ENCODE measurements around the gene RSPO3. TPM values are rescaled to one million over a fixed set of nuclear protein-coding genes. Genes with fewer than 3 reads are reported as not detected.
A peak's percentile ranks its signal among the peaks of the same experiment; 100 is the strongest.

RSPO3 gene
- total and polyA plus RNA-seq, 2 experiments from 2014 or later: 1.4 to 2.9 TPM

DNA sequence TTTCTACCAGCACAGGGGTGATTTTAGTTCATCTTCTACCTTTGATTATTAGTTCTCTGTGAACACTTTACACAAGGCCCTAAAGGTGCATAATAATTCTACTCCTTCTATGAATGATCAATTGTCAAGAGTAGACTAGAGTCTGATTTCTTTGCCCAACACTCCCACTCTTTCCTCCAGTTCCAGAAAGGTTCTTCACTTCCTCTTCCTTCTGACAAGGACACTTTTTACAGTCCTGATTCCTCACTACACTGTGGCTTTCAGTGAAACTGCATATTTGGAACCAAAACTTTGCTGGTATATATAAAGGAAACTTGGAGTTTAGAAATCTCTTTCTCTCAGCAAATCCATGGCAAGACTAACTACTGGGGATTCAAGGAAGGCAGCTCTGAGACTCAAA is 10.6 kb upstream of the RSPO3 start:
- no peak for DNase-seq
- H3K36me3 ChIP-seq (ENCODE audit: low read depth): no peaks in the 10 kb centered on the region
- no peak overlapping the region for H2AFZ ChIP-seq
- no peak overlapping the region for H3K9ac ChIP-seq
- peaks cover 11% of the 10 kb centered on the region for H3F3A ChIP-seq (ENCODE audit: insufficient read depth)
- no peak overlapping the region for H3K4me2 ChIP-seq (ENCODE audit: unreplicated experiment)
- no peaks in the 10 kb centered on the region for H3K79me2 ChIP-seq (ENCODE audit: insufficient read depth)
- H3K9me2 ChIP-seq (ENCODE audit: insufficient read depth): no peaks in the 10 kb centered on the region
- no peaks in the 10 kb centered on the region for H3K9me3 ChIP-seq (ENCODE audit: low read depth)
- no peaks in the 10 kb centered on the region for H3K27me3 ChIP-seq (replicated peaks; ENCODE audit: insufficient read depth)
- H4K20me1 ChIP-seq (ENCODE audit: insufficient read depth): no peaks in the 10 kb centered on the region
- in situ Hi-C loops (cut with MboI): loop anchor here (25.0 kb wide), 1 partner anchor 1071 kb away; no protein-coding TSS in a partner anchor
- H3K4me1 ChIP-seq (ENCODE audit: insufficient read depth): peaks cover 11% of the 10 kb centered on the region
- no peak overlapping the region for H3K4me3 ChIP-seq
- H3K27ac ChIP-seq: no peak overlapping the region
- no peak for TF ChIP-seq EZH2phosphoT487 (IDR thresholded peaks at IDR 0.05; ENCODE audit: insufficient read depth, low read depth)
- TF ChIP-seq EZH2 (IDR thresholded peaks at IDR 0.05; ENCODE audit: insufficient read depth, poor library complexity, severe bottlenecking): no peak

DNA sequence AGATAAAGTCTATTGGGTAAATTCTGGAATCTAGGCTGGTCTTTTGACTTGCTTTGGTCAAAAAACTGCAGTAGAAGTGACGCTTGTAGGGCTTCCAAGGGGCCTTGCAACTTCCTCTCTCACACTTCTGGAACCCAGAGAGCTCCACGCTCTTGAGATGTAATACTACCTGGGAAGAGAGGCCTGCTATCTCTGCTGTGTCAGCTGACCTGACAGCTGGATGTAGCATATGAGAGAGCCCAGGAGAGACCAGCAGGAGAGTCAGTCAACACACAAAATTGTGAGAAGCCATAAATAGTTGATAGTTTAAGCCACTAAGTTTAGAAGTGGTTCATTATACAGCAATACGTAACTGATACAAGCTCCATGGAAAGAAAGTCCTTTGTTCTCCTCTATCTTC is 7.8 kb upstream of the RSPO3 start:
- Histone ChIP-seq H3K9ac (no peak overlapping the region), H3K4me3 (no peak overlapping the region), H3F3A (ENCODE audit: insufficient read depth) (peaks cover 19% of the 10 kb centered on the region), H2AFZ (no peak overlapping the region), H3K4me1 (ENCODE audit: insufficient read depth) (peaks cover 19% of the 10 kb centered on the region), H4K20me1 (ENCODE audit: insufficient read depth) (no peaks in the 10 kb centered on the region), H3K27ac (no peak overlapping the region), H3K9me2 (ENCODE audit: insufficient read depth) (no peaks in the 10 kb centered on the region), H3K79me2 (ENCODE audit: insufficient read depth) (no peaks in the 10 kb centered on the region), H3K36me3 (ENCODE audit: low read depth) (no peaks in the 10 kb centered on the region), H3K27me3 (replicated peaks; ENCODE audit: insufficient read depth) (no peaks in the 10 kb centered on the region), H3K4me2 (ENCODE audit: unreplicated experiment) (no peak overlapping the region), H3K9me3 (ENCODE audit: low read depth) (no peaks in the 10 kb centered on the region)
- in situ Hi-C loops (cut with MboI): loop anchor here (25.0 kb wide), 1 partner anchor 1073 kb away; no protein-coding TSS in a partner anchor
- 95 to 98% methylated on average over 3 of the region's 3 CpGs for WGBS, 2 experiments (ENCODE audit: low coverage in 1 of 2, low lambda C conversion rate in 2 of 2, missing lambda C conversion rate in 2 of 2)
- no peak for TF ChIP-seq EZH2 (IDR thresholded peaks at IDR 0.05; ENCODE audit: insufficient read depth, poor library complexity, severe bottlenecking)
- TF ChIP-seq EZH2phosphoT487 (IDR thresholded peaks at IDR 0.05; ENCODE audit: insufficient read depth, low read depth): no peak
- no peak for DNase-seq

DNA sequence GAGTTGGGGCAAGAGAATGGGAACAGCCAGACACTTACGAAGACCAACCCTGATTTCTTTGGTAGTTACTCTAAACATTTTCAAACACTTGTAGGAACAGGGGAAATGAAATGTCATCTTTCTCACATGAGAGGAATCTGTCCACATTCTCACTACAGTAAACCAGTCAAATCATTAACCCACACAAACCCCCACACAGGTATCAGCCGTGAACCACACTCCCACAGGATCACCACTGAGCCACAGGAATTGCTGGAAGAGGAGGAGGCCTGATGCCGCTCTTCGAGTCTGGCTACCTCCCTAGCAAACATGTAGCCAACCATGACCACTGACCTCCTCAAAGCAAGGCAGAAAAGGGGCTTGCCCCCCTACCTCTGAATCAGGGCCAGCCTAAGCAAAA is 6.9 kb upstream of the RSPO3 start:
- Histone ChIP-seq H3K27ac (no peak overlapping the region), H3F3A (ENCODE audit: insufficient read depth) (peaks cover 25% of the 10 kb centered on the region), H3K79me2 (ENCODE audit: insufficient read depth) (no peaks in the 10 kb centered on the region), H3K36me3 (ENCODE audit: low read depth) (no peaks in the 10 kb centered on the region), H3K4me1 (ENCODE audit: insufficient read depth) (peaks cover 19% of the 10 kb centered on the region), H3K9me2 (ENCODE audit: insufficient read depth) (no peaks in the 10 kb centered on the region), H3K9me3 (ENCODE audit: low read depth) (no peaks in the 10 kb centered on the region), H2AFZ (no peak overlapping the region), H4K20me1 (ENCODE audit: insufficient read depth) (no peaks in the 10 kb centered on the region), H3K4me2 (ENCODE audit: unreplicated experiment) (no peak overlapping the region), H3K9ac (no peak overlapping the region), H3K4me3 (no peak overlapping the region), H3K27me3 (replicated peaks; ENCODE audit: insufficient read depth) (no peaks in the 10 kb centered on the region)
- WGBS, 2 experiments (ENCODE audit: low coverage in 1 of 2, low lambda C conversion rate in 2 of 2, missing lambda C conversion rate in 2 of 2): 64 to 68% methylated on average over 4 of the region's 4 CpGs
- in situ Hi-C loops (cut with MboI): loop anchor here (25.0 kb wide), 1 partner anchor 1074 kb away; no protein-coding TSS in a partner anchor
- TF ChIP-seq EZH2phosphoT487 (IDR thresholded peaks at IDR 0.05; ENCODE audit: insufficient read depth, low read depth) (no peak), EZH2 (IDR thresholded peaks at IDR 0.05; ENCODE audit: insufficient read depth, poor library complexity, severe bottlenecking) (no peak)
- no peak for DNase-seq

DNA sequence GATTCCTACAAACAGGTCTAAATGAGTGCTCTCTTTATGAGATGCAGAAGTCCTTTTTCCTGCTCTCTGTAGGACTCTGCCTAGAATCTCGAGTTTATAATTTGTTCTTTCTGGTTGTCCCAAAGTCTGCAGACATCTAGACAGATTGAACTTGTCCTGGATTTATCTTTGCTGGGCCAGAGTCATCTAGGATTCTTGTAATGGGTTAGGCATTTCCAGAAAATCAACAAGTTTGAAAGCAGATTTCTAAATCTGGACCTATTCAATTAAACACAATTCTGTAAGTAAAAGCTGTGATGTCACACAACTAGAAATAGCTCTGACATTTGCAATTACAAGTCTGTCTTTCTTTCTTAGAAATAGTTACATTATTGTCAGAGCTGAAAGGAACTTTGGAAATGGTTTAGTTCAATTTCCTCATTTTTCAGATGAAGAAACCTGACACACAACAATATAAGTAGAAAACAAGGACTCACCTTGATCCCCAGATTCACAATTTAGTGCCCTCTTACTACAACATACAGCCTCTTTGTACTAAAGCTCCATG is 4.2 kb upstream of the RSPO3 start:
- in situ Hi-C loops (cut with MboI): loop anchor here (25.0 kb wide), 1 partner anchor 1077 kb away; no protein-coding TSS in a partner anchor
- no peak for DNase-seq
- peaks cover 25% of the 10 kb centered on the region for H3F3A ChIP-seq (ENCODE audit: insufficient read depth)
- H3K4me3 ChIP-seq: no peak overlapping the region
- no peaks in the 10 kb centered on the region for H3K36me3 ChIP-seq (ENCODE audit: low read depth)
- no peaks in the 10 kb centered on the region for H4K20me1 ChIP-seq (ENCODE audit: insufficient read depth)
- no peaks in the 10 kb centered on the region for H3K27me3 ChIP-seq (replicated peaks; ENCODE audit: insufficient read depth)
- H3K4me2 ChIP-seq (ENCODE audit: unreplicated experiment): peak overlapping the region; percentile 51
- H2AFZ ChIP-seq: no peak overlapping the region
- H3K9me3 ChIP-seq (ENCODE audit: low read depth): no peaks in the 10 kb centered on the region
- no peaks in the 10 kb centered on the region for H3K79me2 ChIP-seq (ENCODE audit: insufficient read depth)
- TF ChIP-seq EZH2 (IDR thresholded peaks at IDR 0.05; ENCODE audit: insufficient read depth, poor library complexity, severe bottlenecking) (no peak), EZH2phosphoT487 (IDR thresholded peaks at IDR 0.05; ENCODE audit: insufficient read depth, low read depth) (no peak)
- H3K9ac ChIP-seq: no peak overlapping the region
- H3K4me1 ChIP-seq (ENCODE audit: insufficient read depth): peaks cover 19% of the 10 kb centered on the region
- 16% methylated on average over 1 of the region's 1 CpG for WGBS, 2 experiments (ENCODE audit: low coverage in 1 of 2, low lambda C conversion rate in 2 of 2, missing lambda C conversion rate in 2 of 2)
- H3K27ac ChIP-seq: peak overlapping the region; percentile 19; the same call in 1 of the 2 replicates
- no peaks in the 10 kb centered on the region for H3K9me2 ChIP-seq (ENCODE audit: insufficient read depth)

All from GM23248 (cell line).